ENCODE results near the gene MIPOL1. TPM values are rescaled to one million over a fixed set of nuclear protein-coding genes. Genes with fewer than 3 reads are reported as not detected.

MIPOL1 gene
- total and polyA plus RNA-seq, 2 of the 13 experiments (the other 11 are each of a cell fraction or from before 2014, with no cell fraction given): 8.6 to 34.2 TPM

DNA sequence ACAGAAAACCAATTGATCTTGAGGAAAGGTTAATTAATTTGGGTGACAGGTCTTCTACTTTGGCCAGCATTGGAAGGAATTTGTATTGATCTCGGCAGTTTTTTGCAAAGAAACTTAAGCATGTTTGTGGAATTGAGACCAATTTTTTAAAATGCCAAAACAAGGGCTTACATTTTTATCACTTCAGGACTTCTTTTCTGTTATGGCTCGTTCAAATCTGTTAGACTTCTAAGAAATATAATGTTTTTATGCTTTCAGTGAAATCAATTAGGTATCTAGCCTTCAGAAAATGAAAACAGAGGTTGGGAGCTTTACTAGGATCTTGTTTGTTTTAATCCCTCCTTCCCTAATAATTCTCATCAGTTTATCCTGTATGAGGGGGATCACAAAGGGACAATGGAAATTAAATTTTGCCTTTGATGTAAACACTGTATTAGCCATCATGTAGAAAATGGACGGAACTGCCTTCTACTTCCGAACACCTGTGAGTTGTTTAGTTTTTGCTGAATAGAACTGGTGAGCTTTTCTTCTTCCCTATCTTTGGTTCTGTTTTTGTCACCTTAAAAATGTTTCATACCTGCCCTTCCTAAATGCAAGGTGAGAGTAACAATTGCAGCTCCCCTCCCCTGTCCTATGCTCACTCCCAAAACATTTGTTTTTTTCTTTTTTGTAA lies 389.5 kb downstream of the MIPOL1 start:
- H3K27ac ChIP-seq (ENCODE audit: extremely low read length, insufficient read depth, low read length): peak overlapping the region; percentile 89
- peak overlapping the region; percentile 64 to 91 (median 72) for H3K4me3 ChIP-seq (replicated peaks in 1 of 3; ENCODE audit: insufficient read depth in 1 of 3, low read depth in 2 of 3, low read length in 3 of 3)
- no peak for TF ChIP-seq EZH2 (conservative IDR thresholded peaks at IDR 0.05; ENCODE audit: low read depth, low read length)
- no peak for TF ChIP-seq NFATC3 (CRISPR knock-in tag; IDR thresholded peaks at IDR 0.05)
- 0 out of 2 replicates have a peak, but pooled peaks have one; percentile 16 for TF ChIP-seq HNF4G (IDR thresholded peaks at IDR 0.05; ENCODE audit: borderline replicate concordance, low read depth, low read length)
- TF ChIP-seq HNF4G (CRISPR knock-in tag; IDR thresholded peaks at IDR 0.05; ENCODE audit: borderline replicate concordance, low read depth): no peak
- TF ChIP-seq PPARG (CRISPR knock-in tag; conservative IDR thresholded peaks at IDR 0.05): no peak; the same call in 1 of the 2 replicates
- TF ChIP-seq MAFK (conservative IDR thresholded peaks at IDR 0.05 in 1 of 2, IDR thresholded peaks at IDR 0.05 in 1 of 2; ENCODE audit: low read length in 2 of 2): 0 out of 4 replicates have a peak, but pooled peaks of 1 of the 2 experiments have one; percentile 0
- TF ChIP-seq MBNL3 (CRISPR knock-in tag; conservative IDR thresholded peaks at IDR 0.05): no peak
- TF ChIP-seq RBM39 (IDR thresholded peaks at IDR 0.05; ENCODE audit: low read depth, low read length, poor library complexity, severe bottlenecking): no peak
- TF ChIP-seq, protein P1, sequence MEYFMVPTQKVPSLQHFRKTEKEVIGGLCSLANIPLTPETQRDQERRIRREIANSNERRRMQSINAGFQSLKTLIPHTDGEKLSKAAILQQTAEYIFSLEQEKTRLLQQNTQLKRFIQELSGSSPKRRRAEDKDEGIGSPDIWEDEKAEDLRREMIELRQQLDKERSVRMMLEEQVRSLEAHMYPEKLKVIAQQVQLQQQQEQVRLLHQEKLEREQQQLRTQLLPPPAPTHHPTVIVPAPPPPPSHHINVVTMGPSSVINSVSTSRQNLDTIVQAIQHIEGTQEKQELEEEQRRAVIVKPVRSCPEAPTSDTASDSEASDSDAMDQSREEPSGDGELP (IDR thresholded peaks at IDR 0.05; ENCODE audit: borderline replicate concordance, low read depth): peak; percentile 12; the same call in 1 of the 2 replicates
- TF ChIP-seq, protein P2, sequence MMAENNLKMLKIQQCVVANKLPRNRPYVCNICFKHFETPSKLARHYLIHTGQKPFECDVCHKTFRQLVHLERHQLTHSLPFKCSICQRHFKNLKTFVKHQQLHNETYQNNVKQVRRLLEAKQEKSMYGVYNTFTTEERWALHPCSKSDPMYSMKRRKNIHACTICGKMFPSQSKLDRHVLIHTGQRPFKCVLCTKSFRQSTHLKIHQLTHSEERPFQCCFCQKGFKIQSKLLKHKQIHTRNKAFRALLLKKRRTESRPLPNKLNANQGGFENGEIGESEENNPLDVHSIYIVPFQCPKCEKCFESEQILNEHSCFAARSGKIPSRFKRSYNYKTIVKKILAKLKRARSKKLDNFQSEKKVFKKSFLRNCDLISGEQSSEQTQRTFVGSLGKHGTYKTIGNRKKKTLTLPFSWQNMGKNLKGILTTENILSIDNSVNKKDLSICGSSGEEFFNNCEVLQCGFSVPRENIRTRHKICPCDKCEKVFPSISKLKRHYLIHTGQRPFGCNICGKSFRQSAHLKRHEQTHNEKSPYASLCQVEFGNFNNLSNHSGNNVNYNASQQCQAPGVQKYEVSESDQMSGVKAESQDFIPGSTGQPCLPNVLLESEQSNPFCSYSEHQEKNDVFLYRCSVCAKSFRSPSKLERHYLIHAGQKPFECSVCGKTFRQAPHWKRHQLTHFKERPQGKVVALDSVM (CRISPR knock-in tag; IDR thresholded peaks at IDR 0.05): no peak
- TF ChIP-seq SOX6 (IDR thresholded peaks at IDR 0.05): no peak
- no peak for TF ChIP-seq SOX6 (CRISPR knock-in tag; IDR thresholded peaks at IDR 0.05)
- 0 out of 2 replicates have a peak, but pooled peaks have one; percentile 4 for TF ChIP-seq KLF12 (CRISPR knock-in tag; IDR thresholded peaks at IDR 0.05; ENCODE audit: borderline replicate concordance)
- TF ChIP-seq, protein P3, sequence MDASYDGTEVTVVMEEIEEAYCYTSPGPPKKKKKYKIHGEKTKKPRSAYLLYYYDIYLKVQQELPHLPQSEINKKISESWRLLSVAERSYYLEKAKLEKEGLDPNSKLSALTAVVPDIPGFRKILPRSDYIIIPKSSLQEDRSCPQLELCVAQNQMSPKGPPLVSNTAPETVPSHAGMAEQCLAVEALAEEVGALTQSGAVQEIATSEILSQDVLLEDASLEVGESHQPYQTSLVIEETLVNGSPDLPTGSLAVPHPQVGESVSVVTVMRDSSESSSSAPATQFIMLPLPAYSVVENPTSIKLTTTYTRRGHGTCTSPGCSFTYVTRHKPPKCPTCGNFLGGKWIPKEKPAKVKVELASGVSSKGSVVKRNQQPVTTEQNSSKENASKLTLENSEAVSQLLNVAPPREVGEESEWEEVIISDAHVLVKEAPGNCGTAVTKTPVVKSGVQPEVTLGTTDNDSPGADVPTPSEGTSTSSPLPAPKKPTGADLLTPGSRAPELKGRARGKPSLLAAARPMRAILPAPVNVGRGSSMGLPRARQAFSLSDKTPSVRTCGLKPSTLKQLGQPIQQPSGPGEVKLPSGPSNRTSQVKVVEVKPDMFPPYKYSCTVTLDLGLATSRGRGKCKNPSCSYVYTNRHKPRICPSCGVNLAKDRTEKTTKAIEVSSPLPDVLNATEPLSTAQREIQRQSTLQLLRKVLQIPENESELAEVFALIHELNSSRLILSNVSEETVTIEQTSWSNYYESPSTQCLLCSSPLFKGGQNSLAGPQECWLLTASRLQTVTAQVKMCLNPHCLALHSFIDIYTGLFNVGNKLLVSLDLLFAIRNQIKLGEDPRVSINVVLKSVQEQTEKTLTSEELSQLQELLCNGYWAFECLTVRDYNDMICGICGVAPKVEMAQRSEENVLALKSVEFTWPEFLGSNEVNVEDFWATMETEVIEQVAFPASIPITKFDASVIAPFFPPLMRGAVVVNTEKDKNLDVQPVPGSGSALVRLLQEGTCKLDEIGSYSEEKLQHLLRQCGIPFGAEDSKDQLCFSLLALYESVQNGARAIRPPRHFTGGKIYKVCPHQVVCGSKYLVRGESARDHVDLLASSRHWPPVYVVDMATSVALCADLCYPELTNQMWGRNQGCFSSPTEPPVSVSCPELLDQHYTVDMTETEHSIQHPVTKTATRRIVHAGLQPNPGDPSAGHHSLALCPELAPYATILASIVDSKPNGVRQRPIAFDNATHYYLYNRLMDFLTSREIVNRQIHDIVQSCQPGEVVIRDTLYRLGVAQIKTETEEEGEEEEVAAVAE (CRISPR knock-in tag; IDR thresholded peaks at IDR 0.05; ENCODE audit: borderline replicate concordance): peak; percentile 12; the same call in 1 of the 2 replicates
- TF ChIP-seq KAT2B (IDR thresholded peaks at IDR 0.05; ENCODE audit: borderline replicate concordance, low read depth, low read length): no peak
- TF ChIP-seq MIXL1 (CRISPR knock-in tag; IDR thresholded peaks at IDR 0.05): peak; percentile 49; the same call in 1 of the 2 replicates

More for the DNA sequence above, 389.5 kb downstream of the MIPOL1 start:
- WGBS (ENCODE audit: low lambda C conversion rate): 58% methylated on average over 4 of the region's 4 CpGs
- ChIA-PET CTCF (ENCODE audit: low intra/inter-chr PET ratio, low total read pairs) (no interaction called here), POLR2A (interaction anchor here (0.9 to 4.2 kb wide), 21 partner anchors 9 to 1583 kb away, joined by 3 to 35 read pairs (median 9); partner anchors contain the start of genes FOXA1, TRAPPC6B and TTC6)
- Histone ChIP-seq H3K4me1 (ENCODE audit: insufficient read depth, low read length) (peaks cover 51% of the 10 kb centered on the region), H3K79me2 (ENCODE audit: insufficient read depth, low read length) (peaks cover 38% of the 10 kb centered on the region), H2AFZ (ENCODE audit: low read length) (peak overlapping the region; percentile 89), H4K20me1 (ENCODE audit: insufficient read depth, low read length) (no peaks in the 10 kb centered on the region), H3K9ac (ENCODE audit: insufficient read depth, low read depth, low read length) (peak overlapping the region; percentile 88), H3K36me3 (replicated peaks in 1 of 2; ENCODE audit: control insufficient read depth in 1 of 2, insufficient read depth in 2 of 2, low read length in 2 of 2) (peaks cover 7 to 11% of the 10 kb centered on the region in 2 experiments), H3K27me3 (ENCODE audit: control insufficient read depth in 1 of 2, insufficient read depth in 2 of 2, low read length in 2 of 2) (no peaks in the 10 kb centered on the region; a peak in 1 of 5 replicates), H3K4me2 (ENCODE audit: low read depth, low read length) (peak overlapping the region; percentile 84), H3K9me3 (ENCODE audit: low read length) (no peaks in the 10 kb centered on the region)
- intact Hi-C loops (cut with micrococcal nuclease; ENCODE audit: unreplicated experiment) (loop anchor here (2.0 to 5.0 kb wide), 2 partner anchors 40 to 245 kb away; no protein-coding TSS in a partner anchor), in situ Hi-C loops (cut with HindIII; ENCODE audit: extremely low pct_ligation_motif_present, low pct_unique_long_range_greater_than_20kb) (no loop called here)
- DNase-seq (ENCODE audit: low spot score) (no peak), ATAC-seq (no peak), FAIRE-seq (no peak)
- BruUV-seq (replicated peaks): no TSS peak
